Measurements from ENCODE around the gene ASB1.

Gene ASB1

GRCh38 chr2:238406221-238406997 lies 20.3 kb upstream of the ASB1 start:
- TF ChIP-seq CTCF (IDR thresholded peaks at IDR 0.05) (no peak), ZFX (IDR thresholded peaks at IDR 0.05; ENCODE audit: borderline replicate concordance) (no peak)
- no peak overlapping the region for H3K27ac ChIP-seq

GRCh38 chr2:238406998-238407285 lies 19.8 kb upstream of the ASB1 start:
- TF ChIP-seq CTCF (IDR thresholded peaks at IDR 0.05) (no peak), ZFX (IDR thresholded peaks at IDR 0.05; ENCODE audit: borderline replicate concordance) (no peak)
- H3K27ac ChIP-seq: no peak overlapping the region

- H3K27ac ChIP-seq: no peak overlapping the region
- no peak for TF ChIP-seq CTCF (IDR thresholded peaks at IDR 0.05)
- TF ChIP-seq ZFX (IDR thresholded peaks at IDR 0.05; ENCODE audit: borderline replicate concordance): no peak
These were observed 19.2 kb upstream of the ASB1 start for GRCh38 chr2:238407566-238407965.

- TF ChIP-seq CTCF (IDR thresholded peaks at IDR 0.05): no peak
- TF ChIP-seq ZFX (IDR thresholded peaks at IDR 0.05; ENCODE audit: borderline replicate concordance): no peak
- no peak overlapping the region for H3K27ac ChIP-seq
These were observed 17.9 kb upstream of the ASB1 start for GRCh38 chr2:238408615-238409340.

GRCh38 chr2:238409341-238410199 lies 17.2 kb upstream of the ASB1 start:
- no peak for TF ChIP-seq CTCF (IDR thresholded peaks at IDR 0.05)
- no peak for TF ChIP-seq ZFX (IDR thresholded peaks at IDR 0.05; ENCODE audit: borderline replicate concordance)
- H3K27ac ChIP-seq: no peak overlapping the region

GRCh38 chr2:238412067-238412767 lies 14.5 kb upstream of the ASB1 start:
- no peak overlapping the region for H3K27ac ChIP-seq
- no peak for TF ChIP-seq ZFX (IDR thresholded peaks at IDR 0.05; ENCODE audit: borderline replicate concordance)
- TF ChIP-seq CTCF (IDR thresholded peaks at IDR 0.05): no peak
